Gastrocnemius medialis (tissue), 4 donors: ENCODE data around the gene IFIT3.

ENCODE experiments used
- POLR2A ChIP-seq, 2 donors: fragments of 450-650 bp; IDR thresholded peaks; one replicate each; pipeline ENCODE4 v1.6.1; 2017; ENCODE audit warnings: antibody characterized with exemption in 2 of 2, mild to moderate bottlenecking in 2 of 2, moderate library complexity in 2 of 2
- TF ChIP-seq, protein P1 (sequence below), 5 experiments: fragments of 450-650 bp in 3 of 5; fragments of 200-600 bp in 2 of 5; sonication (generic) in 2 of 5; IDR thresholded peaks in 4 of 5; conservative IDR thresholded peaks in 1 of 5; 1 replicate in 4 of 5; 2 replicates in 1 of 5; pipeline ENCODE4 v1.5.1; 2016 to 2019; ENCODE audit warnings: antibody characterized with exemption in 5 of 5, mild to moderate bottlenecking in 3 of 5, moderate library complexity in 3 of 5

DNA sequence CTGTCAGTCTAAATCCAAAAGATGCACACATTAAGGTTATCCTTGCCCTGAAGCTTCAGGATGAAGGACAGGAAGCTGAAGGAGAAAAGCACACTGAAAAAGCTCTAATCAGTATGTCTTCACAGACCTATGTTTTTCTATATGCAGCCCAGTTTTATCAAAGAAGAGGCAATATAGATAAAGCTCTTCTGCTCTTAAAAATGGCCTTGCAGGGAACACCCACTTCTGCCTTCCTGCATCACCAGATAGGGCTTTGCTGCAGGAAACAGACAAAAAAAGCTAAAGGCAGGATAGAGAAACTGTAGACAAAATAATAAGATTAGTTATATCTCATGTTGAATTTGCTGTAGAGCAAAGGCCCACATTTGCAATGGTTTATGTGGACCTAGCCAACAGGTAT is 35.1 kb downstream of the IFIT3 start:
- TF ChIP-seq POLR2A (IDR thresholded peaks at IDR 0.05) = no peak
- TF ChIP-seq, protein P1, sequence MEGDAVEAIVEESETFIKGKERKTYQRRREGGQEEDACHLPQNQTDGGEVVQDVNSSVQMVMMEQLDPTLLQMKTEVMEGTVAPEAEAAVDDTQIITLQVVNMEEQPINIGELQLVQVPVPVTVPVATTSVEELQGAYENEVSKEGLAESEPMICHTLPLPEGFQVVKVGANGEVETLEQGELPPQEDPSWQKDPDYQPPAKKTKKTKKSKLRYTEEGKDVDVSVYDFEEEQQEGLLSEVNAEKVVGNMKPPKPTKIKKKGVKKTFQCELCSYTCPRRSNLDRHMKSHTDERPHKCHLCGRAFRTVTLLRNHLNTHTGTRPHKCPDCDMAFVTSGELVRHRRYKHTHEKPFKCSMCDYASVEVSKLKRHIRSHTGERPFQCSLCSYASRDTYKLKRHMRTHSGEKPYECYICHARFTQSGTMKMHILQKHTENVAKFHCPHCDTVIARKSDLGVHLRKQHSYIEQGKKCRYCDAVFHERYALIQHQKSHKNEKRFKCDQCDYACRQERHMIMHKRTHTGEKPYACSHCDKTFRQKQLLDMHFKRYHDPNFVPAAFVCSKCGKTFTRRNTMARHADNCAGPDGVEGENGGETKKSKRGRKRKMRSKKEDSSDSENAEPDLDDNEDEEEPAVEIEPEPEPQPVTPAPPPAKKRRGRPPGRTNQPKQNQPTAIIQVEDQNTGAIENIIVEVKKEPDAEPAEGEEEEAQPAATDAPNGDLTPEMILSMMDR (IDR thresholded peaks at IDR 0.05 in 4 of 5, conservative IDR thresholded peaks at IDR 0.05 in 1 of 5) = no peak
